ENCODE measurements around the gene NOD1. TPM values are rescaled to one million over a fixed set of nuclear protein-coding genes. Genes with fewer than 3 reads are reported as not detected.

NOD1 gene
- total RNA-seq, 1 experiment from 2014 or later: 7.0 TPM

GRCh38 chr7:30503274-30504212 is 25.0 kb upstream of the NOD1 start:
- Mint-ChIP-seq H3K36me3 (ENCODE audit: insufficient read depth, unreplicated experiment) (peaks cover 42% of the 10 kb centered on the region), H3K27ac (ENCODE audit: unreplicated experiment) (peak overlapping the region; percentile 80), H3K9me3 (ENCODE audit: unreplicated experiment) (no peaks in the 10 kb centered on the region), H3K27me3 (ENCODE audit: insufficient read depth, unreplicated experiment) (no peaks in the 10 kb centered on the region), H3K4me1 (ENCODE audit: low read depth, unreplicated experiment) (peaks cover 16% of the 10 kb centered on the region), H3K4me3 (ENCODE audit: unreplicated experiment) (peak overlapping the region; percentile 80)
- no peaks in the 10 kb centered on the region for H3K36me3 ChIP-seq (ENCODE audit: control insufficient read depth, insufficient read depth, low read length)
- ChIA-PET POLR2A (interaction anchor here (0.6 kb wide), 2 partner anchors 8 to 176 kb away, joined by 5 to 16 read pairs; no protein-coding TSS in a partner anchor), CTCF (interaction anchor here (0.6 kb wide), 1 partner anchor 62 kb away, joined by 6 read pairs; no protein-coding TSS in a partner anchor)
- no peak for DNase-seq
- no peaks in the 10 kb centered on the region for H3K4me1 ChIP-seq
- intact Hi-C loops (cut with micrococcal nuclease; ENCODE audit: unreplicated experiment): loop anchor here (2.0 kb wide), 1 partner anchor 25 kb away; the partner anchor contains the start of gene NOD1
- peak overlapping the region; percentile 78 for H3K4me3 ChIP-seq (ENCODE audit: low read depth, low read length)
- no peaks in the 10 kb centered on the region for H3K9me3 ChIP-seq
- no peak for TF ChIP-seq CTCF (IDR thresholded peaks at IDR 0.05; ENCODE audit: insufficient read depth in 1 of 2, low read depth in 1 of 2, low read length in 1 of 2, severe bottlenecking in 1 of 2, unreplicated experiment in 1 of 2)
- BruUV-seq (replicated peaks): TSS peak; percentile 54
- H3K27me3 ChIP-seq (replicated peaks; ENCODE audit: control insufficient read depth, insufficient read depth, low read length): no peaks in the 10 kb centered on the region

- H3K9me3 Mint-ChIP-seq (ENCODE audit: unreplicated experiment): no peaks in the 10 kb centered on the region
- no peak for TF ChIP-seq CTCF (IDR thresholded peaks at IDR 0.05; ENCODE audit: insufficient read depth in 1 of 2, low read depth in 1 of 2, low read length in 1 of 2, severe bottlenecking in 1 of 2, unreplicated experiment in 1 of 2)
- intact Hi-C loops (cut with micrococcal nuclease; ENCODE audit: unreplicated experiment): no loop called here
- peaks cover 43% of the 10 kb centered on the region for H3K36me3 Mint-ChIP-seq (ENCODE audit: insufficient read depth, unreplicated experiment)
- H3K36me3 ChIP-seq (ENCODE audit: control insufficient read depth, insufficient read depth, low read length): no peaks in the 10 kb centered on the region
- H3K4me3 ChIP-seq (ENCODE audit: low read depth, low read length): no peak overlapping the region
- no peaks in the 10 kb centered on the region for H3K27me3 ChIP-seq (replicated peaks; ENCODE audit: control insufficient read depth, insufficient read depth, low read length)
- peak overlapping the region; percentile 80 for H3K4me3 Mint-ChIP-seq (ENCODE audit: unreplicated experiment)
- no peaks in the 10 kb centered on the region for H3K4me1 ChIP-seq
- BruUV-seq (replicated peaks): no TSS peak
- POLR2A ChIA-PET: no interaction called here
- no peak overlapping the region for H3K27ac Mint-ChIP-seq (ENCODE audit: unreplicated experiment)
- peaks cover 16% of the 10 kb centered on the region for H3K4me1 Mint-ChIP-seq (ENCODE audit: low read depth, unreplicated experiment)
- no peak for DNase-seq
- CTCF ChIA-PET: no interaction called here
- H3K9me3 ChIP-seq: no peaks in the 10 kb centered on the region
- H3K27me3 Mint-ChIP-seq (ENCODE audit: insufficient read depth, unreplicated experiment): no peaks in the 10 kb centered on the region
These were observed 24.1 kb upstream of the NOD1 start for GRCh38 chr7:30502470-30503251.

GRCh38 chr7:30501264-30501663 is 22.7 kb upstream of the NOD1 start:
- Mint-ChIP-seq H3K9me3 (ENCODE audit: unreplicated experiment) (no peaks in the 10 kb centered on the region), H3K27me3 (ENCODE audit: insufficient read depth, unreplicated experiment) (no peaks in the 10 kb centered on the region), H3K4me3 (ENCODE audit: unreplicated experiment) (no peak overlapping the region), H3K36me3 (ENCODE audit: insufficient read depth, unreplicated experiment) (peaks cover 53% of the 10 kb centered on the region), H3K27ac (ENCODE audit: unreplicated experiment) (no peak overlapping the region), H3K4me1 (ENCODE audit: low read depth, unreplicated experiment) (peaks cover 16% of the 10 kb centered on the region)
- TF ChIP-seq CTCF (IDR thresholded peaks at IDR 0.05; ENCODE audit: insufficient read depth in 1 of 2, low read depth in 1 of 2, low read length in 1 of 2, severe bottlenecking in 1 of 2, unreplicated experiment in 1 of 2): no peak
- Histone ChIP-seq H3K36me3 (ENCODE audit: control insufficient read depth, insufficient read depth, low read length) (no peaks in the 10 kb centered on the region), H3K4me1 (no peaks in the 10 kb centered on the region), H3K9me3 (no peaks in the 10 kb centered on the region), H3K27me3 (replicated peaks; ENCODE audit: control insufficient read depth, insufficient read depth, low read length) (no peaks in the 10 kb centered on the region), H3K4me3 (ENCODE audit: low read depth, low read length) (no peak overlapping the region)
- DNase-seq: no peak
- ChIA-PET POLR2A (no interaction called here), CTCF (no interaction called here)
- BruUV-seq (replicated peaks): no TSS peak
- intact Hi-C loops (cut with micrococcal nuclease; ENCODE audit: unreplicated experiment): no loop called here
